Measurements from ENCODE around the gene VWF. TPM values are rescaled to one million over a fixed set of nuclear protein-coding genes. Genes with fewer than 3 reads are reported as not detected.
"Not testable (repeated sequence)": the region's sequence is repeated elsewhere in the genome, so short reads cannot be mapped to it uniquely, and the experiment has no call there.

VWF gene
- total RNA-seq, 8 experiments from 2014 or later: under 0.01 to 1.3 (median 0.52) TPM

DNA sequence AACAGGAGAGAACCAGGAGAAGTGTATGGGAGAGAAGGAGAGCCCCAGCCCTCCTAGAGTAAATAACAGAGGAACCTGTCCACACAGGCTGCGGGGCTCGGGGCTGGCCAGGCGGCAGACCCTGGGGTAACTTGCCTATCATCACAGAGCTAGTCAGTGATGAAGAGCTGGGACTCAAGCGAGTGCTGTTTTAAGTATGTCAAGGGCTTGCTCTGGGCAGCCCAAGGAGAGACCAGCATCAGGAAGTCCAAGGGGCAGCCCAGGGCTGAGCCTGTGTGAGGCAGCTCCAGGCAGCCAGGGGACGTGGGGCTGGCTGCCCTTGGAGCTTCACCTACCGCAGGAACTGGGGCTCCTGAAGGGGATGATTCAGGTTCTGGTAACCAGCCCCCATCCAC, 10.0 kb downstream of the VWF start:
- no peak overlapping the region for H3K4me3 ChIP-seq
- no peaks in the 10 kb centered on the region for H3K4me1 ChIP-seq (replicated peaks in 1 of 2)
- 73 to 100% (median 93%) methylated on average over 3 to 4 of the region's 6 CpGs; no CpG with 5 or more reads in 5 of the 10 experiments for WGBS, 10 experiments
- H3K27ac ChIP-seq: no peak overlapping the region
- peak in 1 of 8 experiments; percentile 12 for ATAC-seq (replicated peaks in 6 of 8)
- in situ Hi-C loops (cut with MboI; ENCODE audit: low pct_unique_long_range_greater_than_20kb in 2 of 9, low sequenced_read_pairs in 9 of 9, unreplicated experiment in 9 of 9): no loop called here

DNA sequence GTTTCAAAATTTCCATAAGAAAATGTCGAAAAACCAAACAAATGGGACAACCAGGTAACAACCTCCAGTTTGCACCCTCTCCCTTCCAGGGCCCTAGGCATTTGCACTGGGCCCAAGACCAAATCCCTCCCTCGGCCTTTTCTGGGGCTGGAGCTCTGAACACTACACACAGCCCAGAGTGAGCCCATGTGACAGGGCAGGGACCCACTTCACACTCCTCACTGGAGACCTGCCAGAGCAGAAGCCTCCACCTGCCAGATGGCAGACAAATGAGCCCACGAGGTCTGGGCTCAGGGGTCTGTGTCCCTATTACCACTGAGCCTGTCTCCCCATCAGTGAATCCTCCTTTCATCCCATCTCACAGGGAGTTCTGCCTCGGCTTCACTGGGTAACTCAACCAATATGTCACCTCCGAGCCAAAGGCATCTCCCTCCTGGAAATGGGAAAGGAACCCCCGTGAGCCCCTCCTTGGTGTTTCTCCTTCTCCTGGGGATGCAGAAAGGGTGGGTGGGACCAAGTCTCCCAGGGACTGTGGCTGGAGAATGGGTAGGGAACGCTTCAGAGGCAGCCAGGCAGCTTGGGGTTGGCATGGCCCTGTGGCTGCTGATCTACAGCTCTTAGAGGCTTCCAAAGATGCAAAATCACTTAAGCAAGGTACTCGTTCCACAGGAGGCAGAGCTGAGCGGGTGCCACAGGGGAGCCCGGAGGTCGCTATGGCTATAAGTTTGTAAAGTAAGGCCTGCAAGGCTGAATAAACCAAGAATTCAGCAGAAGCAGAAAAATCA, 10.6 kb downstream of the VWF start:
- peak in 2 of 8 experiments; percentile 19 to 31 for ATAC-seq (replicated peaks in 6 of 8)
- Histone ChIP-seq H3K4me1 (replicated peaks in 1 of 2) (no peaks in the 10 kb centered on the region), H3K4me3 (no peak overlapping the region), H3K27ac (no peak overlapping the region)
- WGBS, 10 experiments: 60 to 97% (median 83%) methylated on average over 1 to 6 of the region's 11 CpGs; no CpG with 5 or more reads in 1 of the 10 experiments
- in situ Hi-C loops (cut with MboI; ENCODE audit: low pct_unique_long_range_greater_than_20kb in 2 of 9, low sequenced_read_pairs in 9 of 9, unreplicated experiment in 9 of 9): no loop called here

DNA sequence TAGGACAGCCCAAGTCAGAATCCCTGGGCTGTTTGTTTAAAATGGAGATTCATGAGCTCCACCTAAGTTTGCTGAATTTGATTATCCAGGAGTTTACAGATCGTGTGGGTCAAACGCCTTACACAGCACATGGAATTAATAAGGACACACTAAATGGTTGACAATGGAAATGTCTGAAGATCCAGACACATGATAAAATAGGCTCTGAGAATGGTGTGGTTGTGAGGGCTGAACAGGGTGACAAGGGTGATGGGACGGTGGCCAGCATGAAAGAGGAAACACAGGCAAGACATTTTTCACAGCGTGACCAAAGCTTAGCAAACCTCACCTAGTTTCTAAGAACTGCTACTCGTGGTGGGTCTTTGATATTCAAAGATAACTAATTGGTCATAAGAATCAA, 12.5 kb downstream of the VWF start:
- no peak overlapping the region for H3K27ac ChIP-seq
- no peak overlapping the region for H3K4me3 ChIP-seq
- in situ Hi-C loops (cut with MboI; ENCODE audit: low pct_unique_long_range_greater_than_20kb in 2 of 9, low sequenced_read_pairs in 9 of 9, unreplicated experiment in 9 of 9): no loop called here
- ATAC-seq (replicated peaks in 6 of 8): peak in 1 of 8 experiments; percentile 50
- 7 to 73% (median 51%) methylated on average over 1 to 5 of the region's 5 CpGs; no CpG with 5 or more reads in 2 of the 10 experiments for WGBS, 10 experiments
- no peaks in the 10 kb centered on the region for H3K4me1 ChIP-seq (replicated peaks in 1 of 2)

DNA sequence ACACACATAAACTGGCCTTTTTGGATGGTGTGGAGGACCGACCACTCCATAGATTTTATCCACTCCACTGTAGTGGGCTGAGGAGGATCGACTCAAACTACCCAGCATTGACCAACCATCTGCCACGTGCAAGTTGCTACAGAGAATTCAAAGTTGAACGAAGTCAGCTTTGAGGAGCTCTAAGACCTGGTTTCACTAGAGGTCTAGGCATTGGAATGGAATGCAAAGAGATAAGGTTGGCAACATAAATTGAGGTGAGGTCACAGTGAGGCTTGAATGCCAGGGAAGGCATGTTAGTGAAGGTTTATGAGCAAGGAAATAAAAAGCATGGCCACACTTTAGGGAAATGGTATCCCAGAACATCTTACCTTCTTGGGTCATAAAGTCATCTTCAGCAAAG, 14.5 kb downstream of the VWF start:
- ATAC-seq (replicated peaks in 6 of 8): no peak
- H3K27ac ChIP-seq: no peak overlapping the region
- 40 to 100% (median 74%) methylated on average over 1 to 4 of the region's 4 CpGs; no CpG with 5 or more reads in 4 of the 10 experiments for WGBS, 10 experiments
- H3K4me1 ChIP-seq (replicated peaks in 1 of 2): no peaks in the 10 kb centered on the region
- in situ Hi-C loops (cut with MboI; ENCODE audit: low pct_unique_long_range_greater_than_20kb in 2 of 9, low sequenced_read_pairs in 9 of 9, unreplicated experiment in 9 of 9): no loop called here
- no peak overlapping the region for H3K4me3 ChIP-seq

DNA sequence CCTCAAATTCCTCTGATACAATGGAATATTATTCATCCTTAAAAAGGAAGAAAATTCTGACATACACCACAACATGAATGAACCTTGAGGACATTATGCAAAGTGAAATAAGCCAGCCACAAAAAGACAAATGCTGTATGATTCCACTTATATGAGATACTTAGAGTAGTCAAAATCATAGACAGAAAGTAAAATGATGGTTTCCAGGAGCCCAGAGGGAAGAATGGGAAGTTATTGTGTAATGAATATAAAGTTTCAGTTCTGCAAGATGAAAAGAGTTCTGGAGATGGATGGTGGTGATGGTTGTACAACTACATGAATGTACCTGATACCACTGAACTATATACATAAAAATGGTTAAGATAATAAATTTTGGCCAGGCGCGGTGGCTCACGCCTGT, 18.3 kb downstream of the VWF start:
- no peaks in the 10 kb centered on the region for H3K4me1 ChIP-seq (replicated peaks in 1 of 2)
- in situ Hi-C loops (cut with MboI; ENCODE audit: low pct_unique_long_range_greater_than_20kb in 2 of 9, low sequenced_read_pairs in 9 of 9, unreplicated experiment in 9 of 9): no loop called here
- 86 to 100% (median 100%) methylated on average over 1 to 3 of the region's 3 CpGs; no CpG with 5 or more reads in 5 of the 10 experiments for WGBS, 10 experiments
- H3K4me3 ChIP-seq: no peak overlapping the region
- ATAC-seq (replicated peaks in 6 of 8): no peak
- H3K27ac ChIP-seq: no peak overlapping the region

DNA sequence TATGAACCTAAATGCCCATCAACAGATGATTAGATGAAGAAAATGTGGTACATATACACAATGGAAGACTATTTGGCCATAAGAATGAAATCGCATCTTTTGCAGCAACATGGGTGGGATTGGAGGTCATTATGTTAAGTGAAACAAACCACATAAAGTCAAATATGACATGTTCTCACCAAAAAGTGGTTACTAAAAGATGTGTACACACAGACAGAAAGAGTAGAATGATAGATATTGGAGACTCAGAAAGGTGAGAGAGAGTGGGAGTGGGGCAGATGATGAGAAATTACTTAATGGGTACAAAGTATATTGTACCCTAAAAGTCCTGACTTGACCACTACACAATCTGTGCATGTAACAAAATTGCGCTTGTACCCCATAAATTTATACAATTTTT, 19.6 kb downstream of the VWF start:
- no peak overlapping the region for H3K27ac ChIP-seq
- no peak overlapping the region for H3K4me3 ChIP-seq
- in situ Hi-C loops (cut with MboI; ENCODE audit: low pct_unique_long_range_greater_than_20kb in 2 of 9, low sequenced_read_pairs in 9 of 9, unreplicated experiment in 9 of 9): no loop called here
- H3K4me1 ChIP-seq (replicated peaks in 1 of 2): no peaks in the 10 kb centered on the region
- WGBS, 10 experiments: 75 to 100% (median 93%) methylated on average over 1 to 2 of the region's 2 CpGs; no CpG with 5 or more reads in 1 of the 10 experiments
- no peak for ATAC-seq (replicated peaks in 6 of 8)

DNA sequence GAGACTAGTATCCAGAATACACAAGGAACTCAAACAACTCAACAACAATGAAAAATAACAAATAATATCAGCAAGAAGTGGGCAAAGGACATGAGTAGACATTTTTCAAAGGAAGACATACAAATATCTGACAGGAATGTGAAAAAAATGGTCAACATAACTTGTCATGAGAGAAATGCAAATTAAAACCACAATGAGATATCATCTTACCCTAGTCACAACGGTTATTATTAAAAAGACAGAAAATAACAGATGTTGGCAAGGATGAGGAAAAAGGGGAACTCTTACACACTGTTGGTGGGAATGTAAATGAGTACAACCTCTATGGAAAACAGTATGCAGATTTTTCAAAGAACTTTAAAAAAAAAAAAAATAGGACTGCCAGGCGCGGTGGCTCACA, 20.4 kb downstream of the VWF start:
- in situ Hi-C loops (cut with MboI; ENCODE audit: low pct_unique_long_range_greater_than_20kb in 2 of 9, low sequenced_read_pairs in 9 of 9, unreplicated experiment in 9 of 9): no loop called here
- Histone ChIP-seq H3K4me3 (no peak overlapping the region), H3K4me1 (replicated peaks in 1 of 2) (no peaks in the 10 kb centered on the region), H3K27ac (no peak overlapping the region)
- ATAC-seq (replicated peaks in 6 of 8): peak in 3 of 8 experiments; percentile 69 to 94 (median 92)
- 0 to 100% (median 82%) methylated on average over 1 to 3 of the region's 3 CpGs for WGBS, 10 experiments

DNA sequence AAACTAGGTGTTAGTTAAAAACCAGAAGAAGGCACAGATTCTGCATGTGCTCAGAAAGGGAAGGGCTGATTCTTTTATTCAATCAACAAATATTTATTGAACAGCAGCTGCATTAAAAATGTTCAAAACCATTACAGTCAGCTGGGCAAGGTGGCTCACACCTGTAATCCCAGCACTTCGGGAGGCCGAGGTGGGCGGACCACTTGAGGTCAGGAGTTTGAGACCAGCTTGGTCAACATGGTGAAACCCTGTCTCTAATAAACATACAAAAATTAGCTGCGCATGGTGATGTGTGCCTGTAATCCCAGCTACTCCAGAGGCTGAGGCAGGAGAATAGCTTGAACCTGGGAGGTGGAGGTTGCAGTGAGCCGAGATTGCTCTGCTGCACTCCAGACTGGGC, 22.4 kb downstream of the VWF start:
- not testable (repeated sequence) for ATAC-seq (replicated peaks in 6 of 8)
- 87 to 100% (median 94%) methylated on average over 1 to 5 of the region's 5 CpGs; no CpG with 5 or more reads in 2 of the 10 experiments for WGBS, 10 experiments

DNA sequence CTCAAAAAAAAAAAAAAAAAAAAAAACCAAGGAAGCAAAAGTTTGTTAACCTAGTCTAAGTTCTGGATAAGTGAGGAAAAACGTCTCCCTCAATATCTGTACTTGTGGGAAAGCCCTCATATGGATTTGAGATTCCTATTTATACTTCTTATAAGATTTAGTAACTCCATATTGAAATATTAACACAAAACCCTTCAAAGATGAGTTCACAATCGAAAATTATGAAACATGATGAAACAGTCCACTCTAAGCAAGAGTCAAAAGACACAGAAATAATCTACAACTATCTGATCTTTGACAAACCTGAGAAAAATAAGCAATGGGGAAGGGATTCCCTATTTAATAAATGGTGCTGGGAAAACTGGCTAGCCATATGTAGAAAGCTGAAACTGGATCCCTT, 25.2 kb downstream of the VWF start:
- H3K4me3 ChIP-seq: no peak overlapping the region
- no peaks in the 10 kb centered on the region for H3K4me1 ChIP-seq (replicated peaks in 1 of 2)
- no peak overlapping the region for H3K27ac ChIP-seq
- no peak for ATAC-seq (replicated peaks in 6 of 8)
- in situ Hi-C loops (cut with MboI; ENCODE audit: low pct_unique_long_range_greater_than_20kb in 2 of 9, low sequenced_read_pairs in 9 of 9, unreplicated experiment in 9 of 9): no loop called here
- 0 to 50% (median 40%) methylated on average over 1 to 2 of the region's 2 CpGs; no CpG with 5 or more reads in 1 of the 10 experiments for WGBS, 10 experiments

More for the DNA sequence above, 22.4 kb downstream of the VWF start:
- H3K4me1 ChIP-seq (replicated peaks in 1 of 2); in situ Hi-C loops (cut with MboI; ENCODE audit: low pct_unique_long_range_greater_than_20kb in 2 of 9, low sequenced_read_pairs in 9 of 9, unreplicated experiment in 9 of 9); H3K27ac ChIP-seq; H3K4me3 ChIP-seq: not testable (repeated sequence)

DNA sequence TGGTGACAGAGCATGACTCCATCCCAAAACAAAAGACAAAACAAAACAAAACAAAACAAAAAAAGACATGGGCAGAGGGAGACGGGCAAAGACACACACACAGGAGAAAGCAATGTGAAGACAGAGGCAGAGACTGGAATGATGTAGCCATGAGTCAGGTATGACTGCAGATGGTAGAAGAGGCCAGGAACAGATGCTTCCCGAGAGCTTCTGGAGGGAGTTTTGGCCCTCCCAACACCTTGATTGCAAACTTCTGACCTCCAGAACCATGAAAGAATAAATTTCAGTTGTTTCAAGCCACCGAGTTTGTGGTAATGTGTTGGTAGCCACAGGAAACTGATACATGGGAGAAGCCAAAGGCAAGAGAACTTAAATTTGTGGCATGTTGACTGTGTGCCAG, 27.1 kb downstream of the VWF start:
- in situ Hi-C loops (cut with MboI; ENCODE audit: low pct_unique_long_range_greater_than_20kb in 2 of 9, low sequenced_read_pairs in 9 of 9, unreplicated experiment in 9 of 9): no loop called here
- 0 to 100% (median 70%) methylated on average over 1 to 3 of the region's 3 CpGs for WGBS, 10 experiments
- Histone ChIP-seq H3K27ac (no peak overlapping the region), H3K4me3 (no peak overlapping the region), H3K4me1 (replicated peaks in 1 of 2) (no peaks in the 10 kb centered on the region)
- no peak for ATAC-seq (replicated peaks in 6 of 8)

DNA sequence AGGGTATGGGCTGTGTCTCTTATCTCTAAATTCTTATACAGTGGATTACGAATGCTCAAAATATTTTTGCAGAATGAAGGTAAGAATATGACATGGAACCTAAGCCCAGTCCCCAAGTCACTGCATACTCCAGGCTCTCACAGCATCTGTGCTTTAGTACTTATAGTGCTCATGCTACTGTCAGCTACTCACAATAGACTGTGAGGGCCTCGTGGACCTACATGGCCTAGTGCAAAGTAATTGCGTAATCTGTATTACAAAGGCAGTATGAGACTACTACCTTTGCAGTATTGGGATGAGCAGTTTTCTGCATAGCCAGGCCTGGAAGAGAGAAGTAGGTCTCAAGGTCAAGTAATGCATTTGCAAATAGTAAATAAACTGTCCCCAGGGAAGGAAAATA, 27.9 kb downstream of the VWF start:
- no peak for ATAC-seq (replicated peaks in 6 of 8)
- in situ Hi-C loops (cut with MboI; ENCODE audit: low pct_unique_long_range_greater_than_20kb in 2 of 9, low sequenced_read_pairs in 9 of 9, unreplicated experiment in 9 of 9): no loop called here
- 60 to 100% (median 83%) methylated on average over 1 to 3 of the region's 3 CpGs; no CpG with 5 or more reads in 3 of the 10 experiments for WGBS, 10 experiments
- Histone ChIP-seq H3K4me1 (replicated peaks in 1 of 2) (no peaks in the 10 kb centered on the region), H3K27ac (no peak overlapping the region), H3K4me3 (no peak overlapping the region)

DNA sequence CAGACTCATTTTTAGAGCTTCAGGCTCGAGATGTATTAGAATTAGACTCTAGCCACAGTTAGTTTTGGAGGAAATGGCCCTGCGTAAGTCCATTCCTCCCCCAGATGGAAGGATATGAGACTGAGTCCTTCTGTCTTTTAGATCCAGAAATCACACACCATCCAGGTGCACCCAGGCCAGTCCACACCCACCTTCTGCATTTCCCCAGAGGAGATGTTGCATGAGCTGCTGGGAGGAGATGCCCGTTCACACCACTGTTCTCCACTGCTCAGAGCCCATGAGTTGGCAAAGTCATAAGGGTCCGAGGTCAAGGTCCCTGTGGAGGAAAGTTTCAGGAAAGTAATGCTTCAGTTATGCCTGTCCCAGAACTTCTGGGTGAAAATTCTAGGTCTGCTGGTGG, 29.2 kb downstream of the VWF start:
- no peak overlapping the region for H3K4me3 ChIP-seq
- in situ Hi-C loops (cut with MboI; ENCODE audit: low pct_unique_long_range_greater_than_20kb in 2 of 9, low sequenced_read_pairs in 9 of 9, unreplicated experiment in 9 of 9): no loop called here
- H3K27ac ChIP-seq: no peak overlapping the region
- 57 to 100% (median 92%) methylated on average over 1 to 3 of the region's 4 CpGs; no CpG with 5 or more reads in 4 of the 10 experiments for WGBS, 10 experiments
- no peaks in the 10 kb centered on the region for H3K4me1 ChIP-seq (replicated peaks in 1 of 2)
- ATAC-seq (replicated peaks in 6 of 8): no peak

DNA sequence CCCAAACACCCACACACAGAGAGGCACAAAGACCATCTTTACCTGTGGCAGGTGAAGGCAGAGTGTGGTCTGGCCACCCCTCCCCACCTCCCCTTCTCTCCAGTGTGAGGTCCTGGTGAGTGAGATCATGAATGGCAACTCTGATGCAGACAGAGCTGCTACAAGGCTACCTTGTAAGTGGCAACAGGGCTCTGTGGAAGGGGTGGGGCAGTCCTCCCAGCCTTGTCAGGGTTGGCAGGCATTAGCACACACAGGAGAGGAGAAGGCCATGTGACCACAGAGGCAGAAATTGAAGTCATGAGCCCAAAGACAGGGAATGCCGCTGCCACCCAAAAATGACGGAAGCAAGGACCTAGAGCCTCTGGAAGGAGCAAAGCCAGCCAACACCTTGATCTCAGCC, 30.7 kb downstream of the VWF start:
- Histone ChIP-seq H3K4me3 (no peak overlapping the region), H3K27ac (no peak overlapping the region), H3K4me1 (replicated peaks in 1 of 2) (peaks cover 5 to 10% of the 10 kb centered on the region in 2 donors)
- in situ Hi-C loops (cut with MboI; ENCODE audit: low pct_unique_long_range_greater_than_20kb in 2 of 9, low sequenced_read_pairs in 9 of 9, unreplicated experiment in 9 of 9): no loop called here
- 83 to 100% (median 100%) methylated on average over 1 to 2 of the region's 2 CpGs; no CpG with 5 or more reads in 5 of the 10 experiments for WGBS, 10 experiments
- ATAC-seq (replicated peaks in 6 of 8): peak in 2 of 8 experiments; percentile 7 to 9
